HepG2 (cell line): Measurements from ENCODE around the gene PIP5KL1. TPM values are rescaled to one million over a fixed set of nuclear protein-coding genes. Genes with fewer than 3 reads are reported as not detected.

Experiments used
- ARID4A ChIP-seq: sonication (generic); formaldehyde crosslinking; IDR thresholded peaks from 2 replicates; pipeline ENCODE4 v1.5.0; 2020; ENCODE audit warnings: mild to moderate bottlenecking, missing genetic modification reagents, borderline replicate concordance
- GZF1 ChIP-seq: sonication (generic); formaldehyde crosslinking; IDR thresholded peaks from 2 replicates; pipeline ENCODE4 v1.5.1; 2020; ENCODE audit warnings: mild to moderate bottlenecking, missing genetic modification reagents
- NR0B2 ChIP-seq: sonication (generic); formaldehyde crosslinking; IDR thresholded peaks from 2 replicates; pipeline ENCODE4 v1.4.0; 2020; ENCODE audit warnings: mild to moderate bottlenecking, missing genetic modification reagents
- SETDB1 ChIP-seq: sonication (generic); formaldehyde crosslinking; IDR thresholded peaks from 2 replicates; pipeline ENCODE4 v1.5.1; 2020; ENCODE audit warnings: missing genetic modification reagents, mild to moderate bottlenecking, borderline replicate concordance
- SIX1 ChIP-seq: sonication (generic); formaldehyde crosslinking; IDR thresholded peaks from 2 replicates; pipeline ENCODE4 v1.4.0; 2020; ENCODE audit warnings: missing genetic modification reagents, borderline replicate concordance
- TEF ChIP-seq: sonication (generic); formaldehyde crosslinking; IDR thresholded peaks from 2 replicates; pipeline ENCODE4 v1.5.0; 2020; ENCODE audit warnings: missing genetic modification reagents
- ZBTB49 ChIP-seq: sonication (generic); formaldehyde crosslinking; IDR thresholded peaks from 2 replicates; pipeline ENCODE4 v1.4.0; 2020; ENCODE audit warnings: missing genetic modification reagents, borderline replicate concordance
- ZFP37 ChIP-seq: sonication (generic); formaldehyde crosslinking; IDR thresholded peaks from 2 replicates; pipeline ENCODE4 v1.4.0; 2020; ENCODE audit warnings: missing genetic modification reagents, borderline replicate concordance
- ZNF142 ChIP-seq: sonication (generic); formaldehyde crosslinking; IDR thresholded peaks from 2 replicates; pipeline ENCODE4 v1.4.0; 2020; ENCODE audit warnings: missing genetic modification reagents
- ZNF513 ChIP-seq: sonication (generic); formaldehyde crosslinking; conservative IDR thresholded peaks from 2 replicates; pipeline ENCODE4 v1.5.0; 2020; ENCODE audit warnings: missing genetic modification reagents
- ZNF773 ChIP-seq: sonication (generic); formaldehyde crosslinking; IDR thresholded peaks from 2 replicates; pipeline ENCODE4 v1.4.0; 2020; ENCODE audit warnings: missing genetic modification reagents, borderline replicate concordance
- ZSCAN21 ChIP-seq: sonication (generic); formaldehyde crosslinking; IDR thresholded peaks from 2 replicates; pipeline ENCODE4 v1.8.0; 2022; ENCODE audit warnings: mild to moderate bottlenecking, missing genetic modification reagents, moderate library complexity, borderline replicate concordance
- polyA plus RNA-seq, 8 experiments: library from polyadenylated mRNA; depleted of rRNA in 3 of 8; stranded (reverse) in 7 of 8; unstranded in 1 of 8; fragments of >200 nt; fragmentation: Illumina TruSeq in 4 of 8; extraction: Trizol in 4 of 8; gene quantifications; 2 replicates each; pipeline versions ENCODE4 v1.2.1 to v1.2.3, GENCODE V29; 2011 to 2016; ENCODE audit warnings: low read depth in 4 of 8, missing spikeins in 1 of 8, mixed read lengths in 1 of 8; ENCODE audit not compliant: insufficient read depth in 1 of 8
- total RNA-seq, 5 experiments: library from RNA; depleted of rRNA; stranded (reverse); fragments of >200 nt; fragmentation: Illumina TruSeq; extraction: Trizol; gene quantifications; 2 replicates each; pipeline ENCODE4 v1.2.3, GENCODE V29; 2016; ENCODE audit warnings: low read depth in 1 of 5

Gene PIP5KL1
- total and polyA plus RNA-seq, 2 of the 13 experiments (the other 11 are each of a cell fraction or from before 2014, with no cell fraction given): 0.20 to 0.49 TPM

GRCh38 chr9:127955294-127956015 lies 24.9 kb upstream of the PIP5KL1 start (continued):
- TF ChIP-seq ARID4A (CRISPR knock-in tag) (no peak; the same call in 1 of the 2 replicates), NR0B2 (CRISPR knock-in tag) (no peak), ZNF513 (no peak), SETDB1 (CRISPR knock-in tag) (no peak), TEF (CRISPR knock-in tag) (no peak), GZF1 (CRISPR knock-in tag) (no peak), ZNF142 (no peak), ZSCAN21 (CRISPR knock-in tag) (no peak), ZFP37 (CRISPR knock-in tag) (no peak), ZBTB49 (CRISPR knock-in tag) (no peak), ZNF773 (CRISPR knock-in tag) (no peak), SIX1 (no peak)
